Measurements from ENCODE around the gene DTNA. TPM values are rescaled to one million over a fixed set of nuclear protein-coding genes. Genes with fewer than 3 reads are reported as not detected.

DTNA gene
- total RNA-seq, 1 donor from 2014 or later, result 7.1 TPM

- Mint-ChIP-seq H3K36me3 (ENCODE audit: unreplicated experiment) (no peaks in the 10 kb centered on the region), H3K4me1 (ENCODE audit: unreplicated experiment) (peaks cover 8% of the 10 kb centered on the region), H3K4me3 (ENCODE audit: unreplicated experiment) (no peak overlapping the region), H3K9me3 (ENCODE audit: unreplicated experiment) (no peaks in the 10 kb centered on the region), H3K27me3 (ENCODE audit: unreplicated experiment) (no peaks in the 10 kb centered on the region), H3K27ac (ENCODE audit: unreplicated experiment) (no peak overlapping the region)
- DNase-seq (ENCODE audit: extremely low spot score, unreplicated experiment), result no peak
- no peak for TF ChIP-seq CTCF (IDR thresholded peaks at IDR 0.05)
Measured at GRCh38 chr18:34834897-34835296, 124.8 kb downstream of the DTNA start.

- no peak overlapping the region for H3K27ac Mint-ChIP-seq (ENCODE audit: unreplicated experiment)
- no peaks in the 10 kb centered on the region for H3K9me3 Mint-ChIP-seq (ENCODE audit: unreplicated experiment)
- H3K36me3 Mint-ChIP-seq (ENCODE audit: unreplicated experiment), result no peaks in the 10 kb centered on the region
- H3K4me3 Mint-ChIP-seq (ENCODE audit: unreplicated experiment), result no peak overlapping the region
- H3K27me3 Mint-ChIP-seq (ENCODE audit: unreplicated experiment), result no peaks in the 10 kb centered on the region
- peaks cover 8% of the 10 kb centered on the region for H3K4me1 Mint-ChIP-seq (ENCODE audit: unreplicated experiment)
- no peak for DNase-seq (ENCODE audit: extremely low spot score, unreplicated experiment)
- no peak for TF ChIP-seq CTCF (IDR thresholded peaks at IDR 0.05)
Measured at GRCh38 chr18:34835466-34835865, 125.4 kb downstream of the DTNA start.

- peaks cover 8% of the 10 kb centered on the region for H3K4me1 Mint-ChIP-seq (ENCODE audit: unreplicated experiment)
- no peaks in the 10 kb centered on the region for H3K9me3 Mint-ChIP-seq (ENCODE audit: unreplicated experiment)
- no peak overlapping the region for H3K4me3 Mint-ChIP-seq (ENCODE audit: unreplicated experiment)
- no peaks in the 10 kb centered on the region for H3K27me3 Mint-ChIP-seq (ENCODE audit: unreplicated experiment)
- no peak overlapping the region for H3K27ac Mint-ChIP-seq (ENCODE audit: unreplicated experiment)
- TF ChIP-seq CTCF (IDR thresholded peaks at IDR 0.05), result no peak
- DNase-seq (ENCODE audit: extremely low spot score, unreplicated experiment), result no peak
- no peaks in the 10 kb centered on the region for H3K36me3 Mint-ChIP-seq (ENCODE audit: unreplicated experiment)
Measured at GRCh38 chr18:34837769-34838272, 127.7 kb downstream of the DTNA start.

- peaks cover 8% of the 10 kb centered on the region for H3K4me1 Mint-ChIP-seq (ENCODE audit: unreplicated experiment)
- H3K4me3 Mint-ChIP-seq (ENCODE audit: unreplicated experiment), result no peak overlapping the region
- no peak for DNase-seq (ENCODE audit: extremely low spot score, unreplicated experiment)
- no peaks in the 10 kb centered on the region for H3K36me3 Mint-ChIP-seq (ENCODE audit: unreplicated experiment)
- TF ChIP-seq CTCF (IDR thresholded peaks at IDR 0.05), result no peak
- no peaks in the 10 kb centered on the region for H3K27me3 Mint-ChIP-seq (ENCODE audit: unreplicated experiment)
- no peaks in the 10 kb centered on the region for H3K9me3 Mint-ChIP-seq (ENCODE audit: unreplicated experiment)
- no peak overlapping the region for H3K27ac Mint-ChIP-seq (ENCODE audit: unreplicated experiment)
Measured at GRCh38 chr18:34838669-34839068, 128.6 kb downstream of the DTNA start.

- no peak overlapping the region for H3K4me3 Mint-ChIP-seq (ENCODE audit: unreplicated experiment)
- peaks cover 4% of the 10 kb centered on the region for H3K4me1 Mint-ChIP-seq (ENCODE audit: unreplicated experiment)
- TF ChIP-seq CTCF (IDR thresholded peaks at IDR 0.05), result no peak
- H3K36me3 Mint-ChIP-seq (ENCODE audit: unreplicated experiment), result no peaks in the 10 kb centered on the region
- DNase-seq (ENCODE audit: extremely low spot score, unreplicated experiment), result no peak
- no peaks in the 10 kb centered on the region for H3K9me3 Mint-ChIP-seq (ENCODE audit: unreplicated experiment)
- H3K27me3 Mint-ChIP-seq (ENCODE audit: unreplicated experiment), result no peaks in the 10 kb centered on the region
- no peak overlapping the region for H3K27ac Mint-ChIP-seq (ENCODE audit: unreplicated experiment)
Measured at GRCh38 chr18:34840256-34840826, 130.2 kb downstream of the DTNA start.
